ENCODE results near the gene SEMA4G.

The SEMA4G gene

GRCh38 chr10:100969187-100970075 lies at the start of gene SEMA4G:
TSS of gene SEMA4G (plus strand) at chr10:100969504. CDS start at chr10:100972913, 3,409 bp downstream.
- DNase-seq (ENCODE audit: low read depth): no peak

DNA sequence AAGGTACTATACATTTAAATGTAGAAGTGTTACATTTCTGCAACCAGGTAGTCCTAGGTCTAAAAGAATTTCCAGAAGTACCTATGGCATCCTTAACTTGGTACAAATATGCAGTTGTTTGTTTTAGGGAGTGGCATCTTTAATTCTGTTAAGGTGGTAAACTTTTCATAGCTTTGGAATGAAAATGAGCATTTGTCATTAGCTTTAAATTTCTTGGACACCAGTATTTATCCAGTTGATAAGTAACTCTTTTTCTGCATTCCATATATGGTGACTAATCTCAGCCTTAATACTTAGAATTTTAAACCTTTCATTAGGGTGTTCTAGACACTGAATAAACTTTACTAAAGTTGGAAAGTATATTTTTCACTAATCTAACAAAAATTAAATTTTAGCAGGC lies 45.7 kb upstream of the SEMA4G start:
- DNase-seq (ENCODE audit: low read depth): no peak

GRCh38 chr10:100927266-100927665 lies 42.0 kb upstream of the SEMA4G start:
- no peak for DNase-seq (ENCODE audit: low read depth)

- no peak for DNase-seq (ENCODE audit: low read depth)
Measured at GRCh38 chr10:100928039-100928438, 41.3 kb upstream of the SEMA4G start.

DNA sequence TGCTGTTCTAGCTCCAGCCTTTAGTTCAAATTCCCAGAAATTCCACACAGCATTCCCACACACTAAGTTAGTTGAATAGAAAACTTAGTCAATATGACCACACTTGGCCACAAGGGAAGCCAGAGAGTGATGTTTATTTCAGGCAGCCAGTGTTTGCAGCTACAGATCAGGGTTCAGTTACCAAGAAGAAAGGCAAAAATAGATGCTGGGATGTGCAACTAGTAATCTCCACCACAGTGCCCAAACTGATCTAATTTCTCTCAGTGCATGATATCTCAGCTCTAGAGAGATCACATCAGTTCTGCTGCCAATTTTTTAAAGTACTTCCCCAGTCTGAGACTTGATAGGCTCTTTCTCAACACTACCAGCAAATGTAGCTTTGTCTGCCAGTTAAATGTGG lies 38.9 kb upstream of the SEMA4G start:
- no peak for DNase-seq (ENCODE audit: low read depth)

DNA sequence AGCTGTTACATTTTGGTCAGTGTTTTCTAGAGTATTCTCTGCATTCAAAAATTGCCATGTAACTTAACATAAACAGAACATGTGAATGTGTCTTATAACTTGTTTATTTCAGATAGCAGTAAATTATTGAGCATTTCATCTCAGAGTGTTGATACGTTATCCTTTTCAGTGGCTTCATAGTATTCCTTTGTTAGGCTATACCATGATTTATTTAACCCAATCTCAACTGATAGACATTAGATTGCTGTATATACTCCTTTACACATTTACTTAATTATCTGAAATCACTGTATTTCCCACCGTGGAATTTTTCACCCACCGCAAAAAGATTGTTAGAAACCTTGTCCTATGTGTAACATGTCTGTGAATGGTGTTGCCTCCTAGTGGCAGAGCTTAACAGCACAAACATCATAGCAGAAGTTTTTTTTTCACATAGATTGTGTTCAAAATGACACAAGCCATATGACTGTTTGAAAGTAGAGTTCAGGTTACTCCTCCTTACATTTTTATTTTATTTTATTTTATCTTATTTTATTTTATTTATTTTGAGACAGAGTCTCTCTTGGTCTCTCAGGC lies 35.1 kb upstream of the SEMA4G start:
- DNase-seq (ENCODE audit: low read depth): no peak

GRCh38 chr10:100939763-100940344 lies 29.4 kb upstream of the SEMA4G start:
- no peak for DNase-seq (ENCODE audit: low read depth)

GRCh38 chr10:100942229-100942628 lies 27.1 kb upstream of the SEMA4G start:
- DNase-seq (ENCODE audit: low read depth): no peak

DNA sequence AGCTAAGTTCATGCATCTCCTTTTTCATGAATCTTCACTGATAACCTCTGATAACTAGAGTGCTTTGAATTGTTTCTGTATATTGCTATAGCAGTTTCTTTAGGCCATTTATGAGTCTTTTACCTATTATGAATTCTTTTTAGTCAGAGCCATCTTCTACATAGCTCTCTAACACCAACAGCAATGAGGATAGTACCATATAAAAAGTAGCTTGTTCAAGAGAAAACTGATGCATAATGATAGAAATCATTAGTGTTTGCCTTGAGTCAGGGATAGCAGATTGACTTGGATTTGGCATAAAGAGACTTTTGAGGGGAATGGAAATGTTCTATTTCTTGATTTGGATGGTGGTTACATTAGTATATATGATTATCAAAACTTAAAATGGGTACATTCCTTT lies 25.8 kb upstream of the SEMA4G start:
- no peak for DNase-seq (ENCODE audit: low read depth)

DNA sequence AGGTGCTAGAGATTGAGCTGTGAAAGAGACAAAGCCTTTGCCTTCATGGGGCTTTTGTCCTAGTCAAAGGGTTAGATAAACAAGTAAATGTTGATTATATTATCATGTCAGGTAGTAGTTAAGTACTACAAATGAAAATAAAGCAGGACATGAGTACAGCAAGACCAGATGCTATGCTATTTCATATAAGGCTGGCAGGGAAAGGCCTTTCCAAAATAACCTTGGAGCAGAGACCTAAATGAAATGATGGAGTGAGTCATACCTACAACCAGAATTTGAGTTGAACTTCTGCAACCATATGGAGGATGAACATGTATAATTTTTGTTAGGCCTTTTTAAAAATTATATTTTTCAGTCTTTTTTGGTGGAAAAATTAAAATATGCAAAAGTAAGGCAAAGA lies 23.6 kb upstream of the SEMA4G start:
- DNase-seq (ENCODE audit: low read depth): no peak

GRCh38 chr10:100948916-100949315 lies 20.4 kb upstream of the SEMA4G start:
- DNase-seq (ENCODE audit: low read depth): no peak

GRCh38 chr10:100960251-100960650 lies 9.1 kb upstream of the SEMA4G start:
- DNase-seq (ENCODE audit: low read depth): no peak

- DNase-seq (ENCODE audit: low read depth): no peak
Measured at GRCh38 chr10:100962351-100963080, 6.8 kb upstream of the SEMA4G start.

- no peak for DNase-seq (ENCODE audit: low read depth)
Measured at GRCh38 chr10:100963826-100964225, 5.5 kb upstream of the SEMA4G start.

DNA sequence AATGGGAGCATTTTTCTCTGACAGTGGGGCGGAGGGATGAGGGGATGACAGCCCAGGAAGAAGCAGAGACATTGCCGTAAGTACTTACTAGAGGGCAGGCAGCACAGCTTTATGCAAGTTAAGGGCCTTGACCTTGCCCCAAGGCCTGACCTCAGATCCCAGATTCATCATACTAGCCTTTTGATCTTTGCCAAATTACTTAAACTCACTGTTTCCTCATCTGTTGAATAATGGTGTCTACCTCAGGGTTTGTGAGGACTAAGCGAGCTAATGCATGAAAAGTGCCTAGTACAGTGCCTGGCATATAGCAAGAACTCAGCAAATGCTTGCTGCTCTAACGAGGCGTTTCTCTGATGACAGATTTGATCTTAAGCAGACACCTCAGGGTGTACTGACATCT lies 3.5 kb upstream of the SEMA4G start:
- DNase-seq (ENCODE audit: low read depth): no peak

DNA sequence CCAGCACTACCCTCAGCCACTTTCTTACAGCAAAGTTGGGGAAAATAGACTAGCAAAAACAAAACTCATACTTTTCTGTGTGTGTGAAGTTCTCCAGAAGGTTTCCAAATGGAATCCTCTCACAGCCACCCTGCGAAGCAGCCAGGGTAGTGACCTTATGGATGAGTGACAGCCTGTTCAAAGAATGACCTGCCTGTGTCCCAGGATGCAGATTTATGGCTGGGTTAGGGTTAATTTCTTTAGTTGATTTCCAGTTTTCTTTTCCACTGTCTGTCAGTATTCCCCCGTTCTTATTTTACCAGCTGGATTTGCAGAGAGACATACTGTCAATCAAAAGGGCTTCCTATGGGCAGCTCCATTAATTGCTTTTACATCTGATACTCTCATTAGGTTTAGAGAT lies 2.4 kb upstream of the SEMA4G start:
- no peak for DNase-seq (ENCODE audit: low read depth)

DNA sequence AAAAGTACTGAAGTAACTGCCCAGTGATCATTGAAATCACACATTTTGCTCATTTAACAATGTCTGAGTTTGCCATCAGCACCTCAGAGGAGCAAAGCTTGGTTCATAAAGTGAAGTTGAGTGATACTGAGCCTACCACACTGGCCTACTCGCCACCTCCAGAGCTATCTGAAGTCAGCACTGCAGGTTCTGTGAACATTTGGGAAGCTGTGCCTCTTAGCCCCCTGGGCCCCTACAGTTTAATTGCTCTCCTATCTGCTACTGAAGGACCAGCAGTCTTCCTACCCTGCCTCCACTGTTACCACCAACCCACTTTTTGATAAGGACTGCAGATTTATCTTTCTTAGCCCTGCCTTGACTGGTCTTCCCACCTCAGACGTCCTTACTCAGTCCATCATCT lies 2.0 kb upstream of the SEMA4G start:
- no peak for DNase-seq (ENCODE audit: low read depth)

GRCh38 chr10:100968062-100968736 lies 1.1 kb upstream of the SEMA4G start:
- DNase-seq (ENCODE audit: low read depth): no peak

DNA sequence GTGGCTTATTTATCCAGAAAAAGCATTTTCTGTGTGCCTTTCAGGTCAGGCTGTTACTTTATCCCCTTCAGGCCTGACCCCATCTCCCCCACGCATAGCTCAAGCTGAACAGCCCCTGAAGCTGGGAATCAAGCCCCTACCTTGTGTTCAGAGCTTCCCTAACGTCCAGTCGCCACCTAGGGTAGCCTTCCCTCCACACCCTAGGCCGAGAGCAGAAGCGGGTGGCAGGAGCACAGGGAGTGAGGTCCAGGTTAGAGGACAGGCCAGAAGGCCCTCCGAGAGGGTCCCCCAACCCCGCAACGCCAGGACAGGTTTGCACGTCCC lies 479 bp upstream of the SEMA4G start:
- DNase-seq (ENCODE audit: low read depth): no peak

- DNase-seq (ENCODE audit: low read depth): peak; percentile 12
Measured at GRCh38 chr10:100970076-100970913, 991 bp downstream of the SEMA4G start.

Data from T-helper 22 cell (primary cell).